Cerebellar nuclear complex (tissue), 1 donor: ENCODE measurements around the gene AIFM2.
"Not testable (repeated sequence)": the region's sequence is repeated elsewhere in the genome, so short reads cannot be mapped to it uniquely, and the experiment has no call there.

ENCODE experiments used
- DNase-seq, 2 experiments: peaks; one replicate each; lab custom pipeline; 2025; lab: John Stamatoyannopoulos, UW

The AIFM2 gene

DNA sequence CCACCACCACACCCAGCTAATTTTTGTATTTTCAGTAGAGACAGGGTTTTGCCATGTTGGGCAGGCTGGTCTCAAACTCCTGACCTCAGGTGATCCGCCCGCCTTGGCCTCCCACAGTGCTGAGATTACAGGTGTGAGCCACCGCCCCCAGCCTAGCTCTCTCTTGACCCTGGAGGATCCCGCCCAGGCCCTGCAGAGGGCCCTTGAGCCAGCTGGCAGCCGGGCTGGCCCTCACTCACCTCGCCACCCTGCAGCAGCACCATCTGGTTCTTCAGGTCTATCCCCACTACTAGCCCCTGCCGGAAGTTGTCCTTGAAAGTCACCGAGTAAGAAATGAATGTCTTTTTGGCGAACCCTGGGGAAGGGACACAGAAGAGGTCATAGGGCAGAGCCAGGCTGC lies 9.5 kb downstream of the AIFM2 start:
- DNase-seq, result not testable (repeated sequence)

DNA sequence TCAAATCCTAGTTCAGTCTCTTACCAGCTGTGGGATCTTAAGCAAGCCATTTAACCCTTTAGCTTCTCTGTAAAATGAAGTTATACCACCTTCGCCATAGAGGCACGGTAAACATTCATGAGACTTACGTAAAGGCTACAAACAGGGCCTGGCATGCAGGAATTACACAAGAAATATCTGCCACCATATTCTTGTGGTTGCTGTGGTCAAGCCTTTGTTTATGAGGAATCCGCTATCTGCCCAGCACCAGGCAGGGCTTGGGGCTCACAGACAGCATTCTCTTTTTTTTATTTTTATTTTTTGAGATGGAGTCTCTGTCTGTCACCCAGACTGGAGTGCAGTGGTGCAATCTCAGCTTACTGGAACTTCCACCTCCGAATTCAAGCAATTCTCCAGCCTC lies 9.9 kb downstream of the AIFM2 start:
- DNase-seq, result no peak

DNA sequence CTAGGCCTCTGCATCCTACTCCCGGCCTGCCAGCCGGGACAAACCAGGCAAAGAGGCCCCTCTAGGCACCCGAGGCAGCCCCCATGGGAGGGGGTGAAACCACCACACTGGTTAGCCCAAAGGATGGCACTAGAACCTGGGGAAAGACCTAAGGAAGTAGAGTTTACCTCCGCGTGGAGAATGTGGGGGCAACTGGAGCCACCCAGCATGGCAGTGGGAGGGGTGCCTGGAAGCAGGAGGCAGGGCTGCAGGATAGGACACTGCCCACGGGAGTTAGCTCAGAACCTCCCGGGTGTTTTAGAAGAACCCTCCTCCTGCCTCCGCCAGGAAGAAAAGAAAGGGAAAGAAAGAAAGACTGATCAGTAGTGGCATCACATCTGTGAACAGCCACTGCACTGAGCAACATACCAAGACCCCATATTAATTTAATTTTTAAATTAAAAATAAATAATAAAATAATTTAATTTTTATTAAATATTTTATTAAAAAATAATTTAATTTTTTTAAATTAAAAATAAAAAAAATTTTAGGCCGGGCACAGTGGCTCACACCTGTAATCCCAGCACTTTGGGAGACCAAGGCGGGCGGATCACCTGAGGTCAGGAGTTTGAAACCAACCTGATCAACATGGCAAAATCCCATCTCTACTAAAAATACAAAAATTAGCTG lies 11.2 kb downstream of the AIFM2 start:
- DNase-seq, result no peak

DNA sequence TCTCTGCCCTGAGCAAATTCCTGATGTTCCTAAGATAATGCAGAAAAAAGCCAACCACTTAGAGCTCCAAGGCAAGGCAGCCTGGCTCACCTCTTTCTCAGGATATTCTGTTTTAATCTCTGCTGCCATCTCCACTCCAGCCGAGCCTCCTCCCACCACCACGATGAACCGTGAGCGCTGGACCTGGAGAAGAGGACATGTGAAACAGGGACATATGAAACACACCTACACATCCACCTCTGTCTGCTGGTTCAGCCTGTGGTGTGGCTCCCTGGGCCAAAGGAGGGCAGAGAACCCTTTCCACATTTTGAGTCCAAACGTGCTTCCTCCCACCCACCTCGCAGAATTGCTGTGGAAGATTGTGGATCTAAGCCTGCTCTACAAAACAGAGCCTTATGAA lies 12.2 kb downstream of the AIFM2 start:
- DNase-seq, result no peak

DNA sequence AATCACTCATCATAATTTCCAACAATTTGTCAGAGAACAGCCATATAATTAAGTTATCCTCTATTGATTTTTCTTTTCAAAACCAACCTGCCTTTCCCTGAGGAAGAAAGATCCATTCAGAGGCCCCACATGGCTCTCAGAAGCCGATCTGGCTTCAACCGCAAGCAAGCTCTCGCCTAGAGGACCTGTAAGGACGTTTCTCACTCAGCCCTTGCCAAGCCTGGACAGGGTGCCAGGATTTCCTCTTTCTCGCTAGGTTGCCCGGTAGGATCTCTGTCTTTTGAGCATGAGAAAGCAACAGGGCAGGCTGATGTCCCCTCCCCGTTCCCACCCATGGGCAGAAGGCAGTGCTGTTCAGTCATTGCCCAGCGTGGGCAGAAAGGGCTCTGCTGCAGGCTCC lies 13.0 kb downstream of the AIFM2 start:
- no peak for DNase-seq

DNA sequence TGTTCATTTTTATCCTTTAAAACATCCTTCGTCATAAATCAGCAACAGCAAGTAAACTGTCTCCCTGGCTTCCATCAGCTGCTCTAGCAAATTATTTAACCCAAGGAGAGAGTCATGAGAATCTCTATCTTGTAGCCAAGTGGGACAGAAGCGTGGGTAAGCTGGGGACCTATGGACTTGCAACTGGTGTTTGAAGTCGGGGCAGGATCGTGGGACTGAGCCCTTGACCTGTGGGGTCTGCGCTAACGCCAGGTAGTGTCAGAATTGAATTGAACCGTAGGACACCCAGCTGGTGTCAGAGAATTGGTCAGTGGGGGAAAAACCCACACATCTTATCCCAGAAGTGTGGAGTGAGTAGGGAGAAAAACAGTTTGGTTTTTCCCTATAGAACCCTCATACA lies 13.4 kb downstream of the AIFM2 start:
- DNase-seq, result no peak

DNA sequence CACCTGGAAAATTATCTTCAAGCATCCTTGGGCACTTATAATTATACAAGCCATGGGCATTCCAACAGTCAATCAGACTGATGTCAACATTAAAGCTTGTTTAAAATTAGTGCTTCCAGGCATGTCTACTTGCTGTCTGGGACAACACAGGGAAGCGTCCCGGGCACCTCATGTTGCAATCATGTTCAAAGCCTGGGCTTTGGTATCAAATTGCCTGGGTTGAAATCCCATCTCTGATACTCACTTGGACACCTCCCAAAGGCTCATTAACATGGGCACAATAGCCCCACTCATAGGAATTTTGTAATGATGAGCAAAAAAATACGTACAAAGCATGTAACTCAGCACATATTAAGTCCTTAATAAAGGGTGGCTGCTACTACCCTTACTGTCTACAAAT lies 14.4 kb downstream of the AIFM2 start:
- DNase-seq, result no peak

DNA sequence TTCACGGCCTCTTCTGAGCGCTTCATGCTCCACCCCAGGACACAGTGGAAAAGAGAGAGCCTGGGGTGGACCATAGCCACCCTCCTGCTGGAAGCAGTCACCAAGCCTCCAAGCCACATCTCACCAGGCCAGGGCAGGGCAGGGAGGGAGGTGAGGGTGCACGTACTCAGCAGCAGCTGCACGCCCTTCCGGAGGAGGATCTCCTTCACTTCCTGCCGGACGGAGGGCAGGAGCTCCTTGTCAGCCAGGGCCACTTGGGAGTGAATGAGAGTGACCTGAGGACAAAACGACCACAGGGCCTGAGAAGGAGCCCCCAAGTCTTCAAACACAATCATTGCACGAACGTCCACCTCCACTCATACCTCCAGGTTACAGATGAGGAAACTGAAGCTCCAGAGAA lies 15.0 kb downstream of the AIFM2 start:
- DNase-seq, result no peak

DNA sequence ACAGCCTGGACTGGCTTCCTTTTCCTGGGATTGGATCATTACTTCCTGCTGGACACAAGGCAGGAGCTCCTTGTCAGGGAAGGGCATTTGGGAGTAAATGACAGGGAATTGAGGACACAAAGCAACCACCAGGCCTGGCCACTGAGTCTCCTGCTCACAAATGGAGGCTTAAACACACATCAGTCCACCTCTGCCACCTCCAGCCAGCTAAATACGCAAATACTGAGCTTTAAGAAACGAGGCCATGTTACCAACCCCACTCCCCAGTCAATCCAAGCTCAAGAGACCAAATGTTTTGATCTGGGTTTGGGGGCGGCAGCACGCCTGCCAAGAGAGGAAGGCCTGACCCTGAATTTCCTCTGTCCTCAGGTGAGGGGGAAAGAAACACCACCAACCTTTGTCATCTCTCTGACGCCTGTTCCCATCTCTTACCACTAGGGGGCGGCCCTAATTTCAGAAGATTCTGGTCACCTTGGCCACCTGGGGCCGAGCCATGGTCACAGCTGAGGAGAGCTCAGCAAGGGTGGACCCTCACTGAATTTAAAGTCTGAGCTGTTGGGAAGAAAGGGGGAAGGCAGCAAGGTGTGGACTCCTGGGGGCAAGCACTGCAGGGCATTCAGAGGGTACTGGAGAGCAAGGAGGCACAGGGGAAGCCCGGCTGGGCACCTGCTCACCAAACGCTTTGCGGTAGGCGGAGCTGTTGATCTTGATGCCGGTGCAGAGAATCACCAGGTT lies 16.5 kb downstream of the AIFM2 start:
- peak in 1 of 2 experiments; percentile 9 for DNase-seq

DNA sequence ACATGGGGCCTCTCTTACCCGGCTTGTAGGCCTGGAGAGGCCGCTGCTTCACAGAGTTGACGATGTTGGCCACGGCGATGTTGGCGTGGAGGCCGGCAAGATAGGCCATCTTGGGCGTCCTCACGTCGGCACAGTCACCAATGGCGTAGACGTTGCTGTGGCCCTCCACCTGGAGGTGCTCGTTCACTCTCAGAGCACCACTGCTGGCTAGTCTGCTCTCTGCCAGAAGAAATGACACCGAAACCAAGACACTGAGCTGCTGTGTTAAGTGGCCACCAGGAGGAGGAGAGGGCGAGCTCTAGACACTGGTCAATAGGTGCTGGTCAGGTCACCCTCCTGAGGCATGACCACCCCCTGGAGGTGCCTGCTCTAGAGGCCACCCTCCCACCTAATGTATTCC lies 17.7 kb downstream of the AIFM2 start:
- no peak for DNase-seq

DNA sequence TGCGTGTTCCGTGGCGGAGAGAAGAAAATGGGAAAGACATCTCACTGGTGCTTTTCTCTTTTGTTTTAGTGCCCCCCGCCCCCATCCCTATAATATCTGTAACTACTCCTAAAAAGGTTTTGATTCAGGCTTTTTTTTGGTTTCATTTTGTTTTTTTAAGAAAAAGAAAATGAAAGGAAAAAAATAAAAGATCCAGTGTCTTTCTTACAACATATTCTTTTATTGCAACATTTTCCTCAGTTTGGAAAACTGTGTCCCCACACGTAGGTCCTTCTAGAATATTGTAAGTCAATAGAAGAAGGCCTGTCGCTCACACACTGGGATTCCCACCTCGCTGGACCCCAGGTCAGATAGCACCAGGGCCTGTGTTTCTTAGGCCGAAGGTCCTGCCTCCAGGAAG lies 20.6 kb downstream of the AIFM2 start:
- DNase-seq, result no peak

DNA sequence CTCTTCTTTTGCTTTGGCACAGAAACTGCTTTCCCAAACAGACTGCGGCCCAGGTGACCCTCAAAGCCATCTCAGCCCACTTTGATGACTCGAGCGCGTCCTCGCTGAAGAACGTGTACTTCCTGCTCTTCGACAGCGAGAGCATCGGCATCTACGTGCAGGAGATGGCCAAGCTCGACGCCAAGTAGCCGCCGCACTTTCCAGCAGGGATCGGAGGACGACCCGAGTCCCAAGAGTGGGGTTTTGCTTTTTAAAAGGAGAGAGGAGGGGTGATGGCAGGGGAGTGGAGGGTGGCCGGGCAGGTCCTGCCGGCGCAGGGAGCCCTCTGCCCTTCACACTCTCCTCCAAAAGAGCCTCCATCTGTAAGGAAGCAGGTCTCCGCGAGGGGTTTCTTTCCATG lies 21.1 kb downstream of the AIFM2 start:
- DNase-seq, result no peak

DNA sequence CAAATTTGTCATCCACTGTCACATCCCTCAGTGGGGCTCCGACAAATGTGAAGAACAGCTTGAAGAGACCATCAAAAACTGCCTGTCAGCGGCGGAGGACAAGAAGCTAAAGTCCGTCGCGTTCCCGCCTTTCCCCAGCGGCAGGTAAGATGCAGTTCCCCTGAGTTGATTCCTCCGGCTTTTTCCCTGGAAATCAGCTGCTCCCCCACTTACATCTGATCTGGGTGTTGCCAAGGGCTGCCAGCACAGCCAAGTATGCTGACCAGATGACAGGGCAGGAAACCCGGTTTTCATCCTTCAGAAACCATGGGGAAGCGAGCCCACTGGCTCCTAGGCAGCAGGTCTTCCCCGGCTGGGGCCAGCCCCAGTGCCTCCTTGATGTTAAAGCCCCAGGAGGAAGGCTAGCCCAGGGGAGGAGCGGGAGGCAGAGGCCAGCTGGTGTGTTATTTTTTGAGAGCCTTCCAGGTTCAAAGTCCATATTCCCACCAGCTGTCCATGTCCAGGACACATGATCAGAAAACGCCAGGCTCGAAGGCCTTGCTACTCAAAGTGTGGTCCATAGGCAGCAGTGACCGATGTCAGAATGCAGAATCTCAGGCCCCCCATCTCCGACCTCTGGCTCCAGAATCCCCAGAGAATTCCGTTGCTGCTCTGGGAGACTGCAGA lies 23.4 kb downstream of the AIFM2 start:
- peak in 1 of 2 experiments; percentile 27 for DNase-seq

DNA sequence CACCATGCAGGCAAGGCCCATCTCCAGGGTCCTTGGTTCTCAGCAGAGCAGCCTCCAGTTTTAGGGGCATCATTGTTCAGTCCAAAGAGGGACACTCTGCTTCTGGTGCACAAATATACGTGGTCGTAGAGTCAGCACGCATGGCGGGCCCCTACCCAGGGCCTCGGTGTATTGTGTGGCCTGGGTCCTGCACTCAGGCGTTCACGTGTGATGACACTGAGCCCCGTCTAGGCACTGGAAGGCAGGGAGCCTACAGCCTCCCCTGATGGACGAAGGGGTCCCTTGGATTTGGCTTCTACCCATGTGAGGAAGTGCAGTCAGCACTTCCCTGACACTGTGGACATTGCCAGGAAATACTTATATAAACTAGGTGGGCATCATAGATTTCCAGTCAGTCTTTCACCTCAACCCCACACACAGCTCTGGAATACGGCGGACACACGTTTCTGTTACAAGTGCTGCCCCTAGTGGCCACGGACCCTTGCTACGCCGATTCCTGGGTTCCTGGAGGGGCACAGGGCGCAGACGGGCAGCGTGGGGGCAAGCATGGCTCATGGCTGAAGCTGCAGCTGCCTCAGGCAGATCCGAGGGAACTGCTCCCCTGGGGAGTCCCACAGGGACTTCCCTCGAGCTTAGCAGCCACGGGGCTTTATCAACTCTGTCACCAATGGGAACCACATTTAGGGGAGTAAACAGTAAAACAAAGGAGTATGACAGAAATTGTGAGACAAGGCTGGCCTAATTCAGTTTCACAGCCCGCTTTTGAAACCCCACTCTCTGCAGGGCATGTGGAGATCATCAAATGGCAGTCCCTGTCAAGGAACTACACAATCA lies 25.4 kb downstream of the AIFM2 start:
- no peak for DNase-seq

DNA sequence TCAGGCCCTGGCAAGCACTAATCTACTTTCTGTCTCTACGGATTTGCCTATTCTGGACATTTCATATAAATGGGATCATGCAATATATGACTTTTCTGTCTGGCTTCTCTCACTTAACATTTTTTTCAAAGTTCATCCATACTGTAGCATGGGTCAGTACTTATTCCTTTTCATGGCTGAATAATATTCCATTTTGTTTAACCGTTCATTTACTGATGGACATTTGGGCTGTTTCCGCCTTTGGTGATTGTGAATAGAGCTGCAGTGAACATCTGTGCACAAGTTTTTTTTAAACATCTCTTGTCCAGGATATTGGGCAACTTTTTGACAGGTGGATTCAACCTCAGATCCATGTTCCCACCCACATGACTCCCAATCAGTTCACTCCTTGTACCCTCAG lies 31.0 kb downstream of the AIFM2 start:
- DNase-seq, result no peak

DNA sequence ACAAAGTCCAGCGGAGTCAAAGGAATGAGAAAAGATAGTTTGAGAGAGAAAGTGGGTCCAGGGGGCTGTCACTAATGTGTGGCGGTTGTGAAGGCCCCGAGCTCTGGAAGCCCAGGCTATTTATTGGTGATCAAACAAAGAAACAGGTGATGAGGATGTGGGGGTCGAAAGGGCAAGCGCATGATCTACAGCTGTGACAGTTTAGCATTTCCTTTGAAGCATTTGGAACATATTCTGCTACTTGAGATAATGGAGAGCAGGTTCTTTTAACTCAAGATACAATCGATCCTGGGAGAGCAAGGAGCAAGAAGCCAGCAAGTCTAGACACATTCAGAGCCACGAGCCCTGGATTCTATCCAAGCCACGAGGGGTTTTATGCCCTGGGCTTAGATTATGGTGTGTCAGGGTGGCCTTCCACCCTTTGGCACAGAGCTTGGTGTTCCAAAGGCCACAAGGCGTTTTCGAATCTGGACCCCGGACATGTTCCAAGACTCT lies 31.5 kb downstream of the AIFM2 start:
- not testable (repeated sequence) for DNase-seq

DNA sequence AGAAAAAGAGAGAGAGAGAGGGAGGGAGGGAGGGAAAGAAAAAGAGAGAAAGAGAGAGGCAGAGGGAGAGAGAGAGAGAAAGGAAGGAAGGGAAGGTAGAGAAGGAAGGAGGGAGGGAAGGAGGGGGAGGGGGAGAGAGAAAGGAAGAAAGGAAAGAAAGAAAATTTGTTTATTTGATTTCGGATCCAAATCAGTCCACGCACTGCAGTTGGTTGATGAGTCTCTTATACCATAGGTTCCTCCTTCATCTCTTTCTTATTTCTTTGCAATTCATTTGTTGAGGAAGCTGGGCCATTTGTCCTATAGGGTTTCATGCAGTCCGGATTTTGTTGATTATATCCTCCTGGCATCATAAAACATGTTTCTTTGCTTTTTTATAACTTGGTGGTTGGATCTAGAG lies 34.4 kb downstream of the AIFM2 start:
- DNase-seq, result no peak

DNA sequence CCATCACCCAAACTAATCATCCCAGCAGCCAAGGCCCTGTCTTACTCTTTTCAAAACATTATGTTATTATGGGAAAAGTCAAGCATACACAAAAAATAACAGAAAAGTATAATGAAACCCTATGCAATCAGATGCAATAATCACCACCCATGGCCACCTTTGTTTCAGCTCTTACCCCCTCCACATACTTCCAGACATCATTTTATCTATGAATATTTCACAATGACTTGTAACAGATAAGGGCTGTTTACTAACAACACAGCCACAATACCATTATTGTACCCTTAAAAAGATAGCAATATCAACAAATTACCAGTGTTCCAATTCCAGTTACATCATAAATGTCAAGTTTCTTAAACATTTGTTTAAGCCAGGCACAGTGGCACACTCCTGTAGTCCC lies 35.2 kb downstream of the AIFM2 start:
- DNase-seq, result no peak

DNA sequence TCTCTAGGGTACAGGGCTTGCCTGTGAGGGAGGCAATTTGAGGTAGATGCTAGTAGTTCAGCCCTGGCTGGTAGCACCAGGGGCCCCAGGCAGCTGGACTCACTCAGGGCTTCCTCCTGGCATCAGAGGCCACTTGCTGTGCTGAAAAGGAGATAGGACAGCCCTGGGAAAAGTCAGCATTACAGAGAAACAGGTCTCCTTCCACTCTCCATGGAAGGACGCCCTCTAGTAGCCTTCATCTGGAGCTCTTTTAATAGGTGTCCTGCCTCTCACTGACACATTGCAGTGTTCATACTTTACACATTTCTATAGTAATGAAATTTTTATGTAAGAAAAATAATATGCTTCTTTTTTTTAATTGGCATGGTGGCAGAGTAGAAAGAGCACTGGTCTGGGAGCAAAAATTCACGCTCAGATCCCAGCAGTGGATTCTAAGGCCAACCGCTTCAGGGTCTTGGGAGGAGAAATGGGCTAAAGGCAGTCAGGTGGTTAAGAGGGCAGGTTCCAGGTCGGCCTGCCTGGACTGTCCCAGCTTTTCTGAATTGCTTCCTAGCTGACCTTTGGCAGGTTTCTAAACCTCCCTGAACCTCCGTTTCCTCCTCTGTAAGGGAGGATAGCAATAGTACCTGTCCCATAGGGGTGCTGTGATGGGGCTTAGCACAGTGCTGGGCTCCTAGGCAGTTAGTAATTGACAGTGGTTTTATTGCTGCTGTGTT lies 35.8 kb downstream of the AIFM2 start:
- no peak for DNase-seq

DNA sequence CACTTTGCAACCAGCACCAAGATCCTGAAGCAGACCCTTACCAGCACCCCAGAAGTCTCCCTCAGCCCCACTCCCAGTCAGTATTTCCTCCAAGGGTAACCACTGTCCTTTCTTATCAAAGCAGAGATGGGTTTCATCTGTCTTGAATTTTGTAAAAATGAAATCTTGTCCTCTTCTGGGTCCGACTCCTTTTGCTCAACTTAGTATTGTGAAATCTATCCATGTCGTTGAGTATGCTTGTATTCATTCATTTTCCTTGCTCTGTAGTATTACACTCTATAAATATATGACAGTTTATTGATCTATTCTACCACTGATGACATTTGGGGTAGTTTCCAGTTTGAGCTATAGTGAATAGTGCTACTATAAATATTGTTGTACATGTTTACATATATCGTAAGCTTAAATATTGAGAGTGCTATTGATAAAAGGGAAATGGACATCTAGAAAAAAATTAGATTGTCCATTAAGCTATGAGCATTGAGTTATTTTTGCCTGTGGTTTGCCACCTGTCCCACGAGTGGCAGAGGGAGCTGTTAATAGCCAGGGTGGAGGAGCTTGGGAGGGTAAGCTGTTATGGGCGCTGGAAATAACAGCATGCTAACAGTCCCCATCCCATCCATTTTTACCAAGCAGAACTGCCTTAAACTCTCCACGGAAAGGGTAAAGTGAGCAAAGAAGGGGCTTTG lies 36.5 kb downstream of the AIFM2 start:
- no peak for DNase-seq

DNA sequence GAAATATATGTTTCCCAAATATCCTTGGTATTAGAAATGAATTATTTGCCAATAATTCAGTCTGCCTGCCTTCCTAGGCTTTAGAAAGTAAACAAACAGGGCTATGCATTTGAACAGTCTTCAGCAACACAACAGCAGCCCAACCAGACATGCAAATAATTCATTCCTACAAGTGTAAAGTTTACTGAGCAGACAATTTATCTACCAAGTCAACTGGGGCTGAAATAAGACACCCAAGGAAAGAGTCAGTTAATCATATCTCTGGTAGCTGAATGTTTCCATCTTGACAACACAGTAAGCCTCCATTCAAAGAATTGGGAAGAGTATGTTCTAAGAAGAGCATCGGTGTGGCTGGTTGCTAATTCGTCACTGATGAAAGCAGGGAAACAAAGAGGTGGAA lies 38.4 kb downstream of the AIFM2 start:
- no peak for DNase-seq
